NCI-H526 (cell line): Measurements from ENCODE around the gene PPP1CA.
A peak's percentile ranks its signal among the peaks of the same experiment; 100 is the strongest.
"Not testable (repeated sequence)": the region's sequence is repeated elsewhere in the genome, so short reads cannot be mapped to it uniquely, and the experiment has no call there.

Experiments used
- DNase-seq, 2 experiments: peaks; one replicate each; lab custom pipeline; 2025; lab: John Stamatoyannopoulos, UW

Gene PPP1CA

GRCh38 chr11:67434395-67434881 is 32.8 kb upstream of the PPP1CA start:
- no peak for DNase-seq

GRCh38 chr11:67433536-67434394 is 32.1 kb upstream of the PPP1CA start:
- DNase-seq = no peak

- DNase-seq = no peak
Measured at GRCh38 chr11:67432655-67433349, 31.1 kb upstream of the PPP1CA start.

GRCh38 chr11:67431346-67432249 is 29.9 kb upstream of the PPP1CA start:
- DNase-seq = no peak

- DNase-seq = no peak
Measured at GRCh38 chr11:67429722-67430121, 28.1 kb upstream of the PPP1CA start.

- DNase-seq = no peak
Measured at GRCh38 chr11:67429038-67429668, 27.5 kb upstream of the PPP1CA start.

GRCh38 chr11:67428052-67429001 is 26.7 kb upstream of the PPP1CA start, which contains the start of gene RPS6KB2:
Gene RPS6KB2, plus strand, starts transcription at chr11:67428494. Its CDS starts 52 bp downstream, at chr11:67428546.
- peak; percentile 96 to 99 for DNase-seq

- DNase-seq = not testable (repeated sequence)
Measured at GRCh38 chr11:67427364-67427859, 25.8 kb upstream of the PPP1CA start.

- no peak for DNase-seq
Measured at GRCh38 chr11:67423891-67424613, 22.4 kb upstream of the PPP1CA start.

GRCh38 chr11:67423466-67423865 is 21.8 kb upstream of the PPP1CA start:
- DNase-seq = no peak

GRCh38 chr11:67422891-67423290 is 21.2 kb upstream of the PPP1CA start:
- DNase-seq = no peak

GRCh38 chr11:67421430-67422031 is 19.9 kb upstream of the PPP1CA start:
- DNase-seq = no peak

- peak; percentile 80 to 98 for DNase-seq
Measured at GRCh38 chr11:67420646-67421429, 19.2 kb upstream of the PPP1CA start.

GRCh38 chr11:67420147-67420645 is 18.5 kb upstream of the PPP1CA start:
- DNase-seq = no peak

- DNase-seq = no peak
Measured at GRCh38 chr11:67419325-67420049, 17.8 kb upstream of the PPP1CA start.

- DNase-seq = no peak
Measured at GRCh38 chr11:67418476-67419281, 17.0 kb upstream of the PPP1CA start.
